NT2/D1 (cell line): ENCODE data around the gene CTXND2.
"Not testable (repeated sequence)": the region's sequence is repeated elsewhere in the genome, so short reads cannot be mapped to it uniquely, and the experiment has no call there.

ENCODE experiments used
- DNase-seq: peaks from one replicate; pipeline ENCODE4 v3.0.0-alpha.2; 2011; ENCODE audit warnings: low read depth, low spot score
- H3K27me3 ChIP-seq: 2 replicates; pipeline ENCODE4 v1.6.0; 2011; ENCODE audit warnings: mild to moderate bottlenecking; ENCODE audit not compliant: insufficient read length, insufficient read depth
- H3K36me3 ChIP-seq: 2 replicates; pipeline ENCODE4 v1.6.1; 2011; ENCODE audit warnings: mild to moderate bottlenecking, low read length, mixed read lengths; ENCODE audit not compliant: insufficient read depth, insufficient read length
- H3K4me1 ChIP-seq: 2 replicates; pipeline ENCODE4 v1.5.1; 2011; ENCODE audit not compliant: insufficient read depth, insufficient read length
- H3K4me3 ChIP-seq: 2 replicates; pipeline ENCODE4 v1.5.1; 2011; ENCODE audit warnings: low read depth; ENCODE audit not compliant: insufficient read length
- H3K9ac ChIP-seq: 2 replicates; pipeline ENCODE4 v1.6.0; 2011; ENCODE audit warnings: low read depth; ENCODE audit not compliant: insufficient read length
- H3K9me3 ChIP-seq: 2 replicates; pipeline ENCODE4 v1.5.1; 2011; ENCODE audit warnings: mild to moderate bottlenecking, low read length; ENCODE audit not compliant: insufficient read depth
- SUZ12 ChIP-seq: IDR thresholded peaks from 2 replicates; pipeline ENCODE4 v1.6.1; 2011; ENCODE audit not compliant: insufficient read length, insufficient read depth; ENCODE audit errors: extremely low read depth
- YY1 ChIP-seq: IDR thresholded peaks from 2 replicates; pipeline ENCODE4 v1.6.1; 2011; ENCODE audit not compliant: insufficient read length, insufficient read depth
- ZNF274 ChIP-seq: IDR thresholded peaks from 2 replicates; pipeline ENCODE4 v1.6.1; 2011; ENCODE audit warnings: mild to moderate bottlenecking, low read depth, low read length

Gene CTXND2

DNA sequence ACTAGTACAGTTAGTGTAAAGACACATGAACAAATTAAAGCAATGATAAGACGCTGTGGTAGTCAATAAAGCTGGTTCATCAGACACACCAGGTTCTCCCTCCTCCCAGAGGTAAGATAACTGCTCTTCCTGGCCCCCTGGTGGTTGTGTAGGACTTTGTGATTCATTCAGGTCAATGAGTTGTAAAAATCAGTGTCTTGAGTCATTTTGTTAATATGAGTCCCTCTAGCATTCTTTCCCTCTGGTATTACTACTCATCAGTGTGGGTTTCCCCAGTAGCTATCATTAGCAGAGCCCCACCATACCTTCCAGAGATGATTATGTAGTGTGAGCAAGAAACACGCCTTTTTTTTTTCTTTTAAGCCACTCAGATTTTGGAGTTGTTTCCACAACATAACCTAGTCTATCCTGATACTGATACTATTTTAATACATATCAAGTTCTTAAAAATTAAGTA, 35.6 kb downstream of the CTXND2 start:
- no peak for TF ChIP-seq YY1
- no peak for TF ChIP-seq ZNF274
- no peak for TF ChIP-seq SUZ12
- Histone ChIP-seq H3K27me3 (no peaks in the 10 kb centered on the region), H3K9me3 (no peaks in the 10 kb centered on the region), H3K36me3 (peaks cover 6% of the 10 kb centered on the region), H3K4me3 (no peak overlapping the region), H3K9ac (no peak overlapping the region), H3K4me1 (peaks cover 3% of the 10 kb centered on the region)
- peak; percentile 72 for DNase-seq

DNA sequence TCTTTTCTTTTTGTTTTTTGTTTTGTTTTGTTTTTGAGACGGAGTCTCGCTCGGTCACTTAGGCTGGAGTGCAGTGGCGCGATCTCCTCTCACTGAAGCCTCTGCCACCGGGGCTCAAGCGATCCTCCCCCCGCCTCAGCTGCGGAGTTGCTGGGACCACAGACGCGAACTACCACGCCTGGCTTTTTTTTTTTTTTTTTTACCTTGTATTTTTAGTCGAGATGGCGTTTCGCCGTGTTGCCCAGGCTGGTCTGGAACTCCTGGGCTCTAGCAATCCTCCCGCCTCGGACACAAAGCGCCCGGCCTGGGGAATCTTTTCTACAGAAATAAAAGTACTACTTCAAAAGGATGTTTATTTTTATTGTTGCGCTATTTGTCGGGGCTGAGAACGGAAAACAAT, 38.1 kb downstream of the CTXND2 start:
- H3K4me1 ChIP-seq = peaks cover 3% of the 10 kb centered on the region
- H3K4me3 ChIP-seq = peak overlapping the region; percentile 63
- peak; percentile 40 for DNase-seq
- 0 out of 2 replicates have a peak, but pooled peaks cover under 1% of the 10 kb centered on the region for H3K9me3 ChIP-seq
- peak overlapping the region; percentile 58 for H3K9ac ChIP-seq
- peaks cover 25% of the 10 kb centered on the region for H3K36me3 ChIP-seq
- no peaks in the 10 kb centered on the region for H3K27me3 ChIP-seq
- TF ChIP-seq SUZ12 (no peak), ZNF274 (no peak), YY1 (no peak)

DNA sequence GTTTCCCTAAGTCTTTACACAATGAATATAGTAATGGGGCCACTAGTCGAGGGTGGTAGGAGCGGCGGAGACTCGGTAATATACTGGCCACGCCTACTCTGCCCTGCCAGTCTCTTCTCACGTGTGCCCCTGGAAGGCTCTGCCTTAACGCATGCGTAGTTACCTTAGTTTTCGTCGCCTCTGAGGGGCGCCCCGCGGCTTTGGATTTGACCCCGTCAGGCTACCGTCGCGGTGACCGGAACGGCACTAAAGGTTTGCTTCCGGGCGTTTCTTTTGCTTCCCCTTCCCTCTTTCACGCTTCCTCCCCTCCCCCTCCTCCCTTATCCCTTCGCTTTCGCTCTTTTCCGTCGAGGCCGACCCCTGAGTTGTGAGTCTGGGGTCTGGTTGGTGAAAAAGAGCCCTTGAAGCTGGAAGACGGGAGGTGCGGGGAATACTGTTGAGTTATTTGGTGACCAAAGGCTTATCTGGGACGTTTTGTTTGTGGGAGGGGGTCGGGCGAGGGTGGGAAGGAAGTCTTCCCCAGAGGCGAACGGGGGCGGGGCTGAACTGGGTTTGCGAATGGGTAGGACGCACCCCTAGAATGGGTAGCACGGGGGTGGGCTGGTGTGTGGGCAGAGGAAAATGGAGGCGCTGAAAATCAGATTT, 39.3 kb downstream of the CTXND2 start, which contains the start of gene SETDB1:
SETDB1 (plus strand) TSS at position 267 of the 645 bp plus-strand sequence. CDS start 1,352 bp downstream, outside the sequence.
- Histone ChIP-seq H3K4me3 (peak within 1 kb of the TSS; percentile 63), H3K9me3 (peaks cover 10% of the 10 kb centered on the region; the same call in 1 of the 2 replicates), H3K9ac (peak within 1 kb of the TSS; percentile 91), H3K4me1 (peaks cover 3% of the 10 kb centered on the region), H3K36me3 (peaks cover 37% of the 10 kb centered on the region), H3K27me3 (no peaks in the 10 kb centered on the region)
- DNase-seq = peak; percentile 99
- no peak for TF ChIP-seq YY1
- no peak for TF ChIP-seq SUZ12
- TF ChIP-seq ZNF274 = no peak

GRCh38 chr1:150927624-150928023, 40.7 kb downstream of the CTXND2 start:
- Histone ChIP-seq H3K9me3 (peaks cover 17% of the 10 kb centered on the region), H3K4me3 (no peak overlapping the region)

DNA sequence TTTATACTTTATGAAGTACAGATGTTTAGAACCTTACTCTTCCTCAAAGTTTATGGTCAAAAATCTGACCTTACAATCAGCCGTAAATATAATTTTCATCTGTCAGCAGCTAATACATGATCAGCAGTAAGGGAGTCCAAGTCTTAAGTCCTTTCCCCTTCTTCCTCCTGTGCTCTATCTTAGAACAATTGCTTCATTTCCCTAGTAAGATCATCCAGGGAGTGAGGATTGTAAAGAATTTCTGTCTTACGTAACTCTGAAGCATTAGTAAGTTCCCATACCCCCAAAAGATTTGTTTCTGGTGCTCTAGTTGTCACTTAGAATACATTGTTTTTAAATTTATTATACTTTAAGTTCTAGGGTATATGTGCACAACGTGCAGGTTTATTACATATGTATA, 41.4 kb downstream of the CTXND2 start:
- Histone ChIP-seq H3K27me3 (no peaks in the 10 kb centered on the region), H3K4me1 (no peaks in the 10 kb centered on the region), H3K9me3 (peaks cover 17% of the 10 kb centered on the region), H3K36me3 (peaks cover 57% of the 10 kb centered on the region), H3K9ac (no peak overlapping the region), H3K4me3 (no peak overlapping the region)
- TF ChIP-seq YY1 (no peak), ZNF274 (no peak), SUZ12 (no peak)
- DNase-seq = no peak

More at GRCh38 chr1:150927624-150928023, 40.7 kb downstream of the CTXND2 start:
- H3K4me1 ChIP-seq = no peaks in the 10 kb centered on the region
- no peak overlapping the region for H3K9ac ChIP-seq
- peaks cover 50% of the 10 kb centered on the region for H3K36me3 ChIP-seq
- TF ChIP-seq ZNF274 (no peak), SUZ12 (no peak), YY1 (no peak)
- H3K27me3 ChIP-seq = no peaks in the 10 kb centered on the region
- no peak for DNase-seq

GRCh38 chr1:150928775-150929174, 41.8 kb downstream of the CTXND2 start:
- Histone ChIP-seq H3K9me3 (peaks cover 17% of the 10 kb centered on the region), H3K36me3 (peaks cover 59% of the 10 kb centered on the region)
- not testable (repeated sequence) for H3K4me3 ChIP-seq, DNase-seq, H3K4me1 ChIP-seq, H3K27me3 ChIP-seq, H3K9ac ChIP-seq

GRCh38 chr1:150931773-150932172, 44.8 kb downstream of the CTXND2 start:
- peaks cover 17% of the 10 kb centered on the region for H3K9me3 ChIP-seq
- DNase-seq = no peak
- no peaks in the 10 kb centered on the region for H3K4me1 ChIP-seq
- TF ChIP-seq SUZ12 (no peak), YY1 (no peak), ZNF274 (no peak)
- H3K27me3 ChIP-seq = no peaks in the 10 kb centered on the region
- H3K4me3 ChIP-seq = no peak overlapping the region
- H3K9ac ChIP-seq = no peak overlapping the region
- H3K36me3 ChIP-seq = peaks cover 79% of the 10 kb centered on the region

GRCh38 chr1:150944856-150945255, 57.9 kb downstream of the CTXND2 start:
- Histone ChIP-seq H3K36me3 (peaks cover 88% of the 10 kb centered on the region), H3K9ac (no peak overlapping the region), H3K4me1 (no peaks in the 10 kb centered on the region), H3K9me3 (no peaks in the 10 kb centered on the region), H3K27me3 (no peaks in the 10 kb centered on the region), H3K4me3 (no peak overlapping the region)
- no peak for DNase-seq
- TF ChIP-seq SUZ12 (no peak), ZNF274 (no peak), YY1 (no peak)
